LHCN-M2 (cell line): ENCODE measurements around the gene ODC1. TPM values are rescaled to one million over a fixed set of nuclear protein-coding genes. Genes with fewer than 3 reads are reported as not detected.
"Not testable (repeated sequence)": the region's sequence is repeated elsewhere in the genome, so short reads cannot be mapped to it uniquely, and the experiment has no call there.

Experiments
- DNase-seq: peaks from one replicate; pipeline ENCODE4 v3.0.0-alpha.2; 2012; ENCODE audit warnings: low read depth
- polyA plus RNA-seq: library from polyadenylated mRNA; unstranded; fragments of >200 nt; gene quantifications from one replicate; pipeline ENCODE4 v1.2.1, GENCODE V29; 2012; ENCODE audit warnings: missing spikeins
- total RNA-seq: library from RNA; depleted of rRNA; stranded (reverse); fragments of >200 nt; gene quantifications from 2 replicates; pipeline ENCODE4 v1.2.3, GENCODE V29; 2014; rRNA removed

The ODC1 gene
- total RNA-seq: 175 and 213 TPM in 2 replicates
- polyA plus RNA-seq: 68.2 TPM

- peak; percentile 90 for DNase-seq
These were observed at the start of gene ODC1 for GRCh38 chr2:10447895-10448575. Gene ODC1, minus strand, starts transcription at chr2:10448327. Its CDS starts 3,295 bp downstream, at chr2:10445032.

- peak; percentile 94 for DNase-seq
These were observed 49.7 kb upstream of the ODC1 start for GRCh38 chr2:10497797-10498251.

- no peak for DNase-seq
These were observed 47.8 kb upstream of the ODC1 start for GRCh38 chr2:10495988-10496313.

GRCh38 chr2:10495311-10495987, 47.3 kb upstream of the ODC1 start:
- no peak for DNase-seq

- DNase-seq: no peak
These were observed 46.4 kb upstream of the ODC1 start for GRCh38 chr2:10494351-10495066.

- DNase-seq: peak; percentile 53
These were observed 45.6 kb upstream of the ODC1 start for GRCh38 chr2:10493634-10494281.

GRCh38 chr2:10493075-10493633, 45.0 kb upstream of the ODC1 start:
- no peak for DNase-seq

GRCh38 chr2:10490806-10491291, 42.7 kb upstream of the ODC1 start:
- DNase-seq: no peak

- DNase-seq: no peak
These were observed 41.9 kb upstream of the ODC1 start for GRCh38 chr2:10489842-10490555.

- DNase-seq: not testable (repeated sequence)
These were observed 40.0 kb upstream of the ODC1 start for GRCh38 chr2:10488142-10488541.

- not testable (repeated sequence) for DNase-seq
These were observed 39.6 kb upstream of the ODC1 start for GRCh38 chr2:10487741-10488104.

- no peak for DNase-seq
These were observed 39.1 kb upstream of the ODC1 start for GRCh38 chr2:10487081-10487740.

- DNase-seq: no peak
These were observed 38.5 kb upstream of the ODC1 start for GRCh38 chr2:10486601-10487079.

GRCh38 chr2:10486091-10486490, 38.0 kb upstream of the ODC1 start:
- DNase-seq: no peak

GRCh38 chr2:10482913-10483312, 34.8 kb upstream of the ODC1 start:
- no peak for DNase-seq

- DNase-seq: no peak
These were observed 34.3 kb upstream of the ODC1 start for GRCh38 chr2:10482460-10482859.

- DNase-seq: no peak
These were observed 33.6 kb upstream of the ODC1 start for GRCh38 chr2:10481666-10482157.

- no peak for DNase-seq
These were observed 33.0 kb upstream of the ODC1 start for GRCh38 chr2:10481055-10481665.

GRCh38 chr2:10480359-10480949, 32.3 kb upstream of the ODC1 start:
- DNase-seq: no peak
